ENCODE measurements around the gene GYPC.

GYPC gene

DNA sequence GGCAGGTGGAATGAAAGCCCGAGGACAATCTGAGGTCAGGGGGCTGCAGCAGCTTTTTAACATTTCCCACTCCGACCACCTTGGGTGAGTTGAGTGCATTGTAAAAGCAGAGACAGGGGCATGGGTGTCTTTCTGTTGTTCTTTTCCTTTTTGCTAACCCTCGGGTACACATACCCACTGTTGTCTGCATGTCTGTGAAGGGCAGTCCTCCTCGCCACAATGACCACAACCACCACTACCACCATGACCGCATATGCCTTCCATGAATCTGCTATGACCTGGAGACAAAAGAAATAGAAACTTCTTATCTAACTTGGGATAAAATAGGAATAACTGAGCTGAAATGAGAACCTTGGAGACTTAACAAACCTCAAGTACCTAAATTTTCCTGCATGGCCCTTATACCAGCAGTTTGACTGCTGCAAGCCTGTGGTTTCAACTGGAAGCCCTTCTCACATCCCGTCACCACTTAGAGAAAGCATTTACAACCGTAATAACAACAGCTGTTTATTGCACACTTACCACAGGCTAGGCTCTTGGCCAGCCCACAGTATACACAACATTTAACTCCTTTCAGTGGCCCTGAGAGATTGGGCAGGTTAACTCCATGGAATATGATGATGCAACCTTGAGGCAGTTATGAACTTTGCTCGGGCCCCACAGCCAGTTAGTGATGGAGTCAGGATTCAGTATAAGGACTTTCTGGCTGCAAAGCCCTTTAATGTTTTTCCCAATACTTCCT is 80.3 kb downstream of the GYPC start:
- DNase-seq, result no peak

DNA sequence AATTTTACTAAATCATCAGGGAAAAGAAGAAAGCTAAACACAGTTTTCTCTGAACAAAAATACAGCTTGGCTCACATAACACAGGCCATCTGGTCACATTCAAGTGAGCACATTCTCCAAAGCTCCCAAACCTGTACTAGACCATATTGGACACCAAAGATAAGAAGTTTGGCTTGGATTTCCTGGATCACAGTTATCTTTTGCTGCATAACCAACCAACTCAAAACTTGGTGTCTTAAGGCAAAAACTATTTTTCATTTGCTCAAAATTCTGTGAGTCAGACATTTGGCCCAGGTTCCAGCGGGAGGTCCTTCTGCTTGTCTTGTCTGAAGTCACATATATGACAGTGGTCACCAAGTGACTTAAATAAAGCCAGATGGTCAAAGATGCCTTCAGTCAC is 83.2 kb downstream of the GYPC start:
- DNase-seq, result no peak

DNA sequence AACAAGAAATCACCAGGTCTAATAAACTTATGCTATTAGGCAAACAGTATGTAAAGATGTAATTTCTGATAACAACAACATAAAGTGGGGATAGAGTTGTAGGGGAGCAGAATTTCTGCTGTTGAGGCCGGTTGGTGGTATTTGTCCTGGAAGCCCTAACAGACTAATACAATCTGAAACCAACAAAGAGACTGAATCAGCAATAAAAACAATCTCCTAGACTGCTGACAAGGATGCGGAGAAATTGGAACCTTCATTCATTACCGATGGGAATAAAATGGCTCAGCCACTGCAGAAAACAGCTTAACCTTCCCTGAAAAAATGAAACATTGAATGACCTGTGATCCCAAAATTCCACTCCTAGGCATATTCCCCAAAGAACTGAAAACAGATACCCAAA is 88.7 kb downstream of the GYPC start:
- no peak for DNase-seq
